NCI-H345 (cell line): ENCODE measurements around the gene WDR18.
"Not testable (repeated sequence)": the region's sequence is repeated elsewhere in the genome, so short reads cannot be mapped to it uniquely, and the experiment has no call there.

Experiments used
- DNase-seq: peaks from one replicate; lab custom pipeline; 2025; lab: John Stamatoyannopoulos, UW

Gene WDR18

DNA sequence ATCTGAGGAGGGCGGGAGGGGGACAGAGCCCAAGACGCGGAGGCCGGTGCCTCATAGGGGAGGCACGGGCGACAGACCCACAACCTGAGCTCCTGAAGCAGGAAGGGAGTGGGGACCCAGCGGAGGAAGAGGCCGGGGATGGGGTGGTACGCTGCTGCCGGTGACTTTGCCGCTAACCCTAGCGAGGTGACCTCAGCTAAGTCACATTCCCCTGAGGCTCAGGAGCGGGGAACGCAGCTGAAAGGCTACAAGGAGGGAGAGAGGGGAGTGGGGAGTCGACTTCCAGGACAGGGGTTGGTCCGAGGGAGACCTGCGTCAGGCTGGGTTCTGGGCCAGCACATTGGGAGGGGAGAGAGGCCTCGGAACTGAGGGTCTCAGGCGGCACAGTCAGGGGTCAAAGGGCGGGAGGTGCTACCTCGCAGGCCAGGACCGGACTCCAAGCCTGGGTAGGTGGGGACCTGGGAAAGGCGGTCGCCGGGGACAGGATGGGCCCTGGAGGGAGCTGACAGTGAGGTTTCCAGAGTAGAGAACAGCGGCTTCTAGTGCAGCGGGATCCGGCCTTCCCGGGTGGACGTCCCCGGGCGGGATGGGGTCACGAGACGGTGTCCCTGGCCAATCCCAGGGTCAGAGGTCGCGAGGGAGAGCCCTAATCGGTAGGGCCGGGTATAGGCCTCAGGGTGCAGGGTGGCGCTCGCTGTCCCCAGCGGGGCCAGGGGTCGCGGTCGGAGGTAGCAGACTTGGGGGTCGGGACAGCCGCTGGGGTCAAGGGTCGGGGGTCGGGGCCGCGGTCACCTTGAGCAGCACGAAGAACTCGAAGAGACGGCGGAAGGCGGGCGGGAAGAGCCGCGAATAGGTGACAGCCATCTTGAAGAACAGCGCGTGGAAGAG, 36.1 kb downstream of the WDR18 start:
- DNase-seq, result no peak

- DNase-seq, result peak; percentile 97
These were observed 36.8 kb downstream of the WDR18 start, which contains the start of gene TMEM259 for GRCh38 chr19:1020868-1021425. TSS of gene TMEM259 (minus strand) at chr19:1021123. CDS start at chr19:1020996, 127 bp downstream.

DNA sequence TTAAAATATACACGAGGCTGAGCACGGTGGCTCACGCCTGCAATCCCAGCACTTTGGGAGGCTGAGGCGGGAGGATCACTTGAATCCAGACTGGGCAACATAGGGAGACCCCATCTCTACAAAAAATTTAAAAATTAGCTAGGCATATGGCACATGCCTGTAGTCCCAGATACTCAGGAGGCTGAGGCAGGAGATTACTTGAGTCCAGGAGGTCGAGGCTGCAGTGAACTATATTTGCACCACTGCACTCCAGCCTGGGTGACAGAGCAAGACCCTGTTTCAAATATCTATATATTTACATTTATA, 39.7 kb downstream of the WDR18 start:
- DNase-seq, result not testable (repeated sequence)

GRCh38 chr19:1025080-1025479, 40.9 kb downstream of the WDR18 start:
- not testable (repeated sequence) for DNase-seq

DNA sequence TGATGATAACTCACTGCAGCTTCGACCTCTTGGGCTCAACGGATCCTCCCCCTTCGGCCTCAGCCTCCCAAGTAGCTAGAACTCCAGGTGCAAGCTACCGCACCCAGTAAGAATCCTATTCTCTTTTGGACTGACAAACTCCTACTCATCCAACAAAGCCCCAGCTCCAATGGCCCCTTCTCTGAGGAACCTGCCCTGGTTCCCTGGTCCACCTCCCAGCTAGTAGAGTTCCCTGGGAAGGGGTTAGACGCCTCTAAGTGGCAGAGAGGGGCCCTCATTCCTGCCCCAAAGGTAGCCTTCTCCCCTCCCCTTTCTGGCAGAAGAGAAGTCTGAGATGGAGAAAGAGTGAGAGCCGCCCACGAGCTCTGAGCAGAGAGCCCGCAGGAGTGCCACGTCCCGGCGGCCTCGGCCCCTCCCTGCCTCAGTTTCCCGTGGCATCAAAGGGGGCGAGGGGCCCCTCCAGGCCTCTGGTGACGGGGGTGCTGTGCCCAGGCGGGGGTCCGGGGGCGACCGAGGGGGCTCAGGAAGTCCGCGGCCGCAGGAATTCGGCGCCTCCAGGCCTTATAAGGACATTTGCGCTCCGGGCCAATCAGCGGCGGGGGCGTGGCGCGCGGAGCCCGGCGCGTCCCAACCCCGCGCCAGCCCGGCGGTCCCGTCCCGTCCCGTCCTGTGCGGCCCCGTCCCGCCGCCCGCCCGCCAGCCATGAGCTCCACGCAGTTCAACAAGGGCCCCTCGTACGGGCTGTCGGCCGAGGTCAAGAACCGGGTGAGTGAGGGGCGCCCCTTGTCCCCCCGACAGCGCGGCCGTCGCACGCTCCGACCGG, 42.0 kb downstream of the WDR18 start, which contains the start of gene CNN2:
Gene CNN2 (plus strand): TSS at position 649 of the 823 bp plus-strand sequence. CDS start 54 bp downstream, at position 703.
- no peak for DNase-seq

- no peak for DNase-seq
These were observed 42.9 kb downstream of the WDR18 start for GRCh38 chr19:1026783-1027649.

DNA sequence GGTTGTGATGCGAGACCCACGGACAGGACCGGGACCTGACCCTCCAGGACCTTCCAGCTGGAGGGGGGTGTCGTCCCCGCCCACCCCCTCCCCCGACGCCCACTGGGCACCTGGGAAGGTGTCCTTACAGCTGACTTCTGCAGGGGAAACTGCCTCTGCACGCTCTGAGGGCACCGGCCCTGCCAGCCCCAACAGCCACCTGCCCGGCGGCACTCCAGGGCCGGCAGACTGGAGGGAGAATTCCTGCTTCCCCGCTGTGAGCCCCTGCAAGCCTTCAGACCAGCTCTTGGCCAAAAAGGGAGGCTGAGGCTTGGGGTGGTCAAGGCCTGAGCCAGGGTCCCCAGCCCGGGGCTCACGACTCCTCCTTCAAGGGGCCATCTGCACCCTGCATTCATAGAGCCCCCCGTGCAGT, 43.5 kb downstream of the WDR18 start:
- no peak for DNase-seq

DNA sequence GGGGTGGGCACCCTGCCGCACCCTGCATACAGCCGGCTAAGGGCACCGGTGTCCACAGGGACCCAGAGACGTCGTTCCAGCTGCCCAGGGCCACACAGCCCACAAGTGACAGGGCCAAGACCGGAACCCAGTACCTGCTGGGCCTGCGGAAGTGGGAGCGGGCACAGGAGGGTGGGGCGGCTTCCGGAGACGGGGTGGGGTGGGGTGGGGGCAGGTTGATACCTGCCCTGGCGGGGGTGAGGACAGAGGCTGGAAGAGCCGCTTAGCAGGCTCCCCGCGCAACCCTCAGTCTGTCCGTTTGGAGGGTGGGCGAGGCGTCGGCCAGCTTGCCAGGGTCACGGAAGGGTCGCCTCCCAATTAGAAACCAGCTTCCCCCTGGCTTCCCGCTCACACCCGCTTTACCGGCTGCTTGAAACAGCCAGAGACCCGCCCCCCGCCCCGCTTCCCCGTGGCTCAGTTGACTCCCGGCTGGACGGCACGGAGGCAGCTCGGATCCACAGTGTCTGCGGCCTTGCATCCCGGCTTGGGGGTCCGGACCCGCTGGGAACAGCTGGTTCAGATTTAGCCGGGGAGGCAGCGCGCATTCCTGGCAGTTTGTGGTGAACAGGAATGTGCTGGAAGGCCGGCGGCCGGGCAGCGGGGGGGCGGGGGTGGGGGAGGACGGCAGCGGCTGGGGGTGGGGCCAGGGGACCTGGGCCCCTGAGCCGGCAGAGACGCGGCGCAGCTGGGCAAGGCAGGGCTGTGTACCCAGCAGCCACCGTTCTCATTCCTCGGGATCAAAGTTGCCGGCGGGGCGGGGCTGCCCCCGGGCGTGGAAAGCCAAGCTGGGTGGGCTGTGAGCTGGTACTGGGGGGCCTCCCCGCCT, 44.1 kb downstream of the WDR18 start:
- DNase-seq, result peak; percentile 46

DNA sequence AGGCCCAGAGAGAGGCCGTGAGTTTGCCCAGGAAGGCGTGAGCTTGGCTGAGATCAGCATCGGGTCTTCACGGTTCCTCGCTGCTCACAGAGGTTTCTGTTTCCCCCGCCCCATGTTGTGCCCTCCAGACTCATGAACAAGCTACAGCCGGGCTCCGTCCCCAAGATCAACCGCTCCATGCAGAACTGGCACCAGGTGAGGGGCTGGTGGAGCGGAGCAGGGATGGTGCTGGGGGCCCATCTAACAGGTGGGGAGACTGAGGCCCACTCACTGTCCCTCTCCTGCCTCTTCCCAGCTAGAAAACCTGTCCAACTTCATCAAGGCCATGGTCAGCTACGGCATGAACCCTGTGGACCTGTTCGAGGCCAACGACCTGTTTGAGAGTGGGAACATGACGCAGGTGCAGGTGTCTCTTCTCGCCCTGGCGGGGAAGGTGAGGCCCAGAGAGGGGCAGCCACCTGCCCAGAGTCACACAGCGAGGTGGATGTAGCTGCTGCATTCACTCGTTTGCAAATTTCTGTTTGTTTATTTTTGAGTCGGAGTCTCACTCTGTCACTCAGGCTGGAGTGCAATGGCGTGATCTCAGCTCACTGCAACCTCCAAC, 48.2 kb downstream of the WDR18 start:
- DNase-seq, result no peak

GRCh38 chr19:1035998-1036621, 52.0 kb downstream of the WDR18 start:
- DNase-seq, result no peak

DNA sequence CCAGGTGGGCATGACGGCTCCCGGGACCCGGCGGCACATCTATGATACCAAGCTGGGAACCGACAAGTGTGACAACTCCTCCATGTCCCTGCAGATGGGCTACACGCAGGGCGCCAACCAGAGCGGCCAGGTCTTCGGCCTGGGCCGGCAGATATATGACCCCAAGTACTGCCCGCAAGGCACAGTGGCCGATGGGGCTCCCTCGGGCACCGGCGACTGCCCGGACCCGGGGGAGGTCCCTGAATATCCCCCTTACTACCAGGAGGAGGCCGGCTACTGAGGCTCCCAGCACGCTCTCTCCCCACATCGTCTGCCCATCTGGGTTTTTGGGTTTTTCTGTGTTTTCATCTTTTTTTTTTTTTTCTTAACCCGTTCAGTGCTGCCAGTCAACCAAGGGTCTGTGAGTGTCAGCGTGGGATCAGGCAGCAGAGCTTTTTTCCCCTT, 53.5 kb downstream of the WDR18 start:
- no peak for DNase-seq

GRCh38 chr19:1038978-1039645, 55.0 kb downstream of the WDR18 start:
- no peak for DNase-seq

DNA sequence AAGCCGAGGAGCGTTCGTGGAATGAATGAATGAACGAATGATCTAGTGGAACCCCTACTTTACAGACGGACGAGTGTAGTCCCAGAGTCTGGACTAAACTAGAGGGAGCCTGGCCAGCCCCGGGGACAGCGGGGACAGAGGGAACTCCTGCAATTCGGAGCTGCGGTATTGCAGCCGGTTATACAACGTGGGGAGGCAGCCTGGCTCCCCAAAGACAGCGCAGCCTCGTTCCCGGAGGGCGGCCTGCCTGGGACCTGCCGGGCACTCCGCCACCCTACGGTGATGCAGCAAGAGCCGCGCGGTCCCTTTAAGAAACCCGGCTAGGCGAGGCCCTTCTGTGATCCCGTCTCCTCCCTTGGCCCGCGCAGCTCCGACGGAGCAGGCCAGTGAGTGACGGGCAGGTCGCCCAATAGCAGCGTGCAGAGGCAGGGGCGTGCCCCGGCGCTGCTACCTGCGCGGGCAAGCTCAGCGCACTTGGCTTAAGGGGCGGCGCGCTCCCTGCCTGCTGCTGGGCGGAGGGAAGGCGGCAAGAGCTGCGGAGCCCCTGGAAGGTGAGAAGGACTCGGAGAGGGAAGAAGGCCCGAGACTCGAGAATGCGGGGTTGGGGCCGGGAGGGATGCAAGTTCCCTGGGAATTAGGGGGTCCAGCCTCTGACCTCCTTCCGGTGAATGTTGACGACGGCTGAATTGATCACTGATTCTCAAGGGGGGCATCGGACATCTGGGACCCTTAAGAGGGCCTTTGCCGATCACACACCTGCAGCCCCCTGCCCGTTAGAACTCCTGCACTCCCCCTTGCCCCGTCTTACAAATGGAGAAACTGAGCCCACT, 55.7 kb downstream of the WDR18 start, which contains the start of gene ABCA7:
Gene ABCA7 (plus strand): TSS at position 462 of the 830 bp plus-strand sequence. CDS start 1,255 bp downstream, outside the sequence.
- DNase-seq, result peak; percentile 99

- peak; percentile 95 for DNase-seq
These were observed 56.5 kb downstream of the WDR18 start for GRCh38 chr19:1040476-1041271.

DNA sequence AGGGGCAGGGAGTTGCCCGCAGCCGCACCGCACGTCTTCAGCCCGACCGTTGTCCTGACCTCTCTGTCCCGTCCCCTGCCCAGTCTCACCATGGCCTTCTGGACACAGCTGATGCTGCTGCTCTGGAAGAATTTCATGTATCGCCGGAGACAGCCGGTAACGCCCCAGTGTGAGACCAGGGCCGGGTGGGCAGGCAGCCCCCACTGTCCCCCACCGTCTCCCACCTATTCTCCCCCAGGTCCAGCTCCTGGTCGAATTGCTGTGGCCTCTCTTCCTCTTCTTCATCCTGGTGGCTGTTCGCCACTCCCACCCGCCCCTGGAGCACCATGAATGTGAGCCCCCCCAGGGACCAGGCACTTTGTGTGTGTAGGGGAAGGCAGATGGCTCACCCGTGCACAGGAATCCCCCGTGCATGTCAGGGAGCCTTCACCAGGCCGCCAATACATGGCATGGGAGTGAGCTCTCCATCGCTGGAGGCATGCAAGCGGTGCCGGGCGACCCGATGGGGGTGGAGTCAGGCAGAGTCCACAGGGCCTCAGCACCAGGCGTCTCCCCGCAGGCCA, 57.2 kb downstream of the WDR18 start:
- DNase-seq, result no peak

DNA sequence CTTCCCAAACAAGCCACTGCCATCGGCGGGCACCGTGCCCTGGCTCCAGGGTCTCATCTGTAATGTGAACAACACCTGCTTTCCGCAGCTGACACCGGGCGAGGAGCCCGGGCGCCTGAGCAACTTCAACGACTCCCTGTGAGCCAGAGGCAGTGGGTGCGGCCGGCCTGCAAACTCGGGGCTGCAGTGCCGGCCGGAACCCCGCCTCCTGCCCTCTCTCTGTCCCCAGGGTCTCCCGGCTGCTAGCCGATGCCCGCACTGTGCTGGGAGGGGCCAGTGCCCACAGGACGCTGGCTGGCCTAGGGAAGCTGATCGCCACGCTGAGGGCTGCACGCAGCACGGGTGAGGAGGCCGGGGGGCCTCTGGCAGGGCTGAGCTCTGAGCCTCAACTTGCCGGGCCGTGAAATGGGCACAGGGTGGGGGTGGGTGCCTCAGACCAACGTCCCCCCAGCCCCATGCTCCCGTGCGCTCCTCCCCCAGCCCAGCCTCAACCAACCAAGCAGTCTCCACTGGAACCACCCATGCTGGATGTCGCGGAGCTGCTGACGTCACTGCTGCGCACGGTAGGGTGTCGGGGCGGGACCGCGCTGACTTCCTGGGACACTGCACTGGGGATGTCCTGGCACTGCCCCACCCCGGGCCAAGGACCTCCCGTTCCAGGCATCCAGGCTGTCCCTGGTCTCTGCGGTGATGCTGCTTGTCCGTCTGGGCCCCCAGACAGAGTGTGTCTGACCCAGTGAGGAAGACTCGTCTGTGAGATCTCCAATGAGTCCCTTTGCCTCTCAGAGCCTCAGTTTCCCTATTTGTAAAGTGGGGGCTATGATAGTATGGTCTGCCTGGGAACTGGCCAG, 57.9 kb downstream of the WDR18 start:
- DNase-seq, result peak; percentile 23
